ENCODE data around the gene ATG16L1. TPM values are rescaled to one million over a fixed set of nuclear protein-coding genes. Genes with fewer than 3 reads are reported as not detected.

The ATG16L1 gene
- total RNA-seq, 4 donors from 2014 or later, result 46.4 to 125 (median 58.4) TPM

DNA sequence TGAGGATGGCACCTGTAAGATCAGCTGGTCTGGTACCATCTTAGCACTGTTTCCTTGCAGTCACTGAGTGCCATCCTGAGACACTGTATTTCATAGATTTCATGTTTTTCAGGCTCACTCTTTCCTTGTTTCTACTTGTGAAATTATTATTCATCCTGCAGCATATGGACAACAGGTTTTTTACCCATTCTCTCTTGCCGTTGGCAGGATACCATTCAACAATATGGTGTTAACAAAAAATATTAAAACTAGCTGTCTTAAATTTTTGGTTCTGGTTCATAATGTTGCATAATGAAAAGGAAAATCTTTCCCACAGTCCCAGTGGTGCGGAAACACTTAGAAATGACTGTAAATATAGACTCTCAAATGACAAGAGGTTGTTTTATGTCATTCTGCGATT, 23.1 kb upstream of the ATG16L1 start:
- Histone ChIP-seq H3K9me3 (no peaks in the 10 kb centered on the region), H3K27me3 (no peaks in the 10 kb centered on the region), H3K27ac (no peak overlapping the region), H3K4me3 (no peak overlapping the region), H3K36me3 (no peaks in the 10 kb centered on the region), H3K4me1 (no peaks in the 10 kb centered on the region)
- no peak for TF ChIP-seq POLR2A (IDR thresholded peaks at IDR 0.05)
- no peak for DNase-seq

DNA sequence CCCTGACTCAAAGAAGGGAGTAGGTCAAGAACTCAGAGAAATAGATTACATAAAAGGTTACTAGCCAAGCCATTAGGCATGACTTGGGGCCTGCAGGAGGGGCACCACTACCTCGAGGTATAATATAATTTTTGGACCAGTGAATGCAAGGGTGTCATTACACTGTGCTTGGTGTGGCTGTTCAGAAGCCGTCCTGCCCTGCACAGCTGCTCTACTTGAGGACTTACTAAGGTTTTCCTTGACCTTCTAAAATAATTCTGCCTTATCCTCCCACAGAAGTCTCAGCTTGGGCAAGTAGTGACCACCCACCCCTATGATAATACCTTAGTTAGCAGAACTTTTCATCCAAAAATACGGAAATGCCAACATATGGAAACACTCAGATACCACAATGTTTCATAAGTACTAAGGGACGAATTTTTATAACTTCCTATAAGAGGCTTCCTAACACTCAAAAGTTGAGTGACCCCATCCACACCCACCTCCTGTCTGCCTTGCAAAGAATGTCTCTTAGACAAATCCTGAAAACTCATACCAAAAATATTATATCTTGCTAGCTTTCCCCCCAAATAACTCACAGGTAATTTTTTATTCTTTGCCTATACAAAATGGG, 17.7 kb upstream of the ATG16L1 start:
- Histone ChIP-seq H3K9me3 (no peaks in the 10 kb centered on the region), H3K27me3 (no peaks in the 10 kb centered on the region), H3K4me3 (no peak overlapping the region), H3K4me1 (no peaks in the 10 kb centered on the region), H3K27ac (no peak overlapping the region), H3K36me3 (no peaks in the 10 kb centered on the region)
- no peak for TF ChIP-seq POLR2A (IDR thresholded peaks at IDR 0.05)
- TF ChIP-seq, protein P1, sequence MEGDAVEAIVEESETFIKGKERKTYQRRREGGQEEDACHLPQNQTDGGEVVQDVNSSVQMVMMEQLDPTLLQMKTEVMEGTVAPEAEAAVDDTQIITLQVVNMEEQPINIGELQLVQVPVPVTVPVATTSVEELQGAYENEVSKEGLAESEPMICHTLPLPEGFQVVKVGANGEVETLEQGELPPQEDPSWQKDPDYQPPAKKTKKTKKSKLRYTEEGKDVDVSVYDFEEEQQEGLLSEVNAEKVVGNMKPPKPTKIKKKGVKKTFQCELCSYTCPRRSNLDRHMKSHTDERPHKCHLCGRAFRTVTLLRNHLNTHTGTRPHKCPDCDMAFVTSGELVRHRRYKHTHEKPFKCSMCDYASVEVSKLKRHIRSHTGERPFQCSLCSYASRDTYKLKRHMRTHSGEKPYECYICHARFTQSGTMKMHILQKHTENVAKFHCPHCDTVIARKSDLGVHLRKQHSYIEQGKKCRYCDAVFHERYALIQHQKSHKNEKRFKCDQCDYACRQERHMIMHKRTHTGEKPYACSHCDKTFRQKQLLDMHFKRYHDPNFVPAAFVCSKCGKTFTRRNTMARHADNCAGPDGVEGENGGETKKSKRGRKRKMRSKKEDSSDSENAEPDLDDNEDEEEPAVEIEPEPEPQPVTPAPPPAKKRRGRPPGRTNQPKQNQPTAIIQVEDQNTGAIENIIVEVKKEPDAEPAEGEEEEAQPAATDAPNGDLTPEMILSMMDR (IDR thresholded peaks at IDR 0.05), result no peak
- DNase-seq, result no peak

DNA sequence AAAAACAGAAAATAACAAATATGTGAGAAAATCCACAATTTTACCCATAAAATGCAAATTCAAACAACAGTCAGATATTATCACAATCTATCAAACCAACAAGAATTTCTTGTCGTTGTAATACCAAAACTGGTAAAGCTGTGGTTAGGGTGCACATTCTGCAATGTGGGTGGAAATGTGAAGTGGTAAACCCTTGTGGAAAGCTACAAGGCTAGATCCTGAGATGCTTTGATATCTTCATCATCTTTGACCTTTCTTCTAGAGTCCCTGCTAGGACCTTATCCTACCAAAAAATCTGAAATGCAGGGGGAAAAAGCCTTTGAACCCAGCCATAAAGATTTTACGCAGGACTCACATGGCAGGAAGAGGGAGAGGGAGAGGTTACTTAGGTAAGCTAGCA, 17.2 kb upstream of the ATG16L1 start:
- H3K36me3 ChIP-seq, result no peaks in the 10 kb centered on the region
- no peak for DNase-seq
- no peaks in the 10 kb centered on the region for H3K4me1 ChIP-seq
- H3K4me3 ChIP-seq, result no peak overlapping the region
- TF ChIP-seq POLR2A (IDR thresholded peaks at IDR 0.05), result no peak
- TF ChIP-seq, protein P1 (IDR thresholded peaks at IDR 0.05), result no peak
- no peak overlapping the region for H3K27ac ChIP-seq
- H3K9me3 ChIP-seq, result no peaks in the 10 kb centered on the region
- no peaks in the 10 kb centered on the region for H3K27me3 ChIP-seq

DNA sequence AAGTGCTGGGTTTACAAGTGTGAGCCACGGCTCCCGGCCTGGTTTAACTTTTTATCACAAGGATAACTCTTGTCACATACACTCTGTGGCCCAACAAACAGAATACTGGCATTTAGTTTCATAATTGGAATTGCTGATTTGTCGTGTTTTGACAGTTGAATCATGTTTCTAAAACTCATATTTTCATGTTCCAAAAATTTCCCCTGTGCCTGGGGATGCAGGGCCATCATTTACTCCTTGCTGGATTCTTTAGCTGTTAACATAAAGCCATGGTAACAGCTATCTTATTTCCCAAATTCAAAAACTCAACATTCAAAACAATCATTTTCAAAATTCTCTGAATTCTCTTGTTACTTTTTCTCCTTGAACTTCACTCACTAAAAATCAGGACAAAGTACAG, 16.5 kb upstream of the ATG16L1 start:
- TF ChIP-seq POLR2A (IDR thresholded peaks at IDR 0.05), result no peak
- TF ChIP-seq, protein P1 (IDR thresholded peaks at IDR 0.05), result no peak
- no peak for DNase-seq
- Histone ChIP-seq H3K4me1 (no peaks in the 10 kb centered on the region), H3K27ac (no peak overlapping the region), H3K27me3 (no peaks in the 10 kb centered on the region), H3K4me3 (no peak overlapping the region), H3K36me3 (no peaks in the 10 kb centered on the region), H3K9me3 (no peaks in the 10 kb centered on the region)

DNA sequence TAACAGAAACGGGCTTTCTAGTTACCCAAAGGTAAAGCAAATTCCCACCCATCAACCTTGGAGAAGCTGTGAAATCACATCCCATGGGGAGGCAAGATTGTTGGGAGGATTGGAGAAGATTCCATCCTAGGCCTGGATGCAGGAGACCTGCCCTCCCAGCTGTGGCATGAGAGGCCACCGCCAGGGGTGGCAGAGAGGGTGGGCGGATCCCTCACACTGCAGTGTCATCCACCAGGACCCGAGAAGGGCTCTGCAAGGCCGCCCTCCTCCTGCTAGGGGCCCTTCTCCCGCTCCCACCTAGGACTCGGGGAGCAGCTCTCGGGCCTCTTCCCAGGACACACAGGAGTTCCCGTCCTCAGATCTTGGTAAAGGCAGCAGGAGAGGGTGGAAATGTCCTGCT, 15.5 kb upstream of the ATG16L1 start:
- H3K27ac ChIP-seq, result no peak overlapping the region
- no peaks in the 10 kb centered on the region for H3K36me3 ChIP-seq
- H3K9me3 ChIP-seq, result no peaks in the 10 kb centered on the region
- TF ChIP-seq, protein P1 (IDR thresholded peaks at IDR 0.05), result no peak
- TF ChIP-seq POLR2A (IDR thresholded peaks at IDR 0.05), result no peak
- no peaks in the 10 kb centered on the region for H3K27me3 ChIP-seq
- no peak for DNase-seq
- H3K4me1 ChIP-seq, result peaks cover 0 to 4% (median 2%) of the 10 kb centered on the region in 4 donors
- H3K4me3 ChIP-seq, result no peak overlapping the region

DNA sequence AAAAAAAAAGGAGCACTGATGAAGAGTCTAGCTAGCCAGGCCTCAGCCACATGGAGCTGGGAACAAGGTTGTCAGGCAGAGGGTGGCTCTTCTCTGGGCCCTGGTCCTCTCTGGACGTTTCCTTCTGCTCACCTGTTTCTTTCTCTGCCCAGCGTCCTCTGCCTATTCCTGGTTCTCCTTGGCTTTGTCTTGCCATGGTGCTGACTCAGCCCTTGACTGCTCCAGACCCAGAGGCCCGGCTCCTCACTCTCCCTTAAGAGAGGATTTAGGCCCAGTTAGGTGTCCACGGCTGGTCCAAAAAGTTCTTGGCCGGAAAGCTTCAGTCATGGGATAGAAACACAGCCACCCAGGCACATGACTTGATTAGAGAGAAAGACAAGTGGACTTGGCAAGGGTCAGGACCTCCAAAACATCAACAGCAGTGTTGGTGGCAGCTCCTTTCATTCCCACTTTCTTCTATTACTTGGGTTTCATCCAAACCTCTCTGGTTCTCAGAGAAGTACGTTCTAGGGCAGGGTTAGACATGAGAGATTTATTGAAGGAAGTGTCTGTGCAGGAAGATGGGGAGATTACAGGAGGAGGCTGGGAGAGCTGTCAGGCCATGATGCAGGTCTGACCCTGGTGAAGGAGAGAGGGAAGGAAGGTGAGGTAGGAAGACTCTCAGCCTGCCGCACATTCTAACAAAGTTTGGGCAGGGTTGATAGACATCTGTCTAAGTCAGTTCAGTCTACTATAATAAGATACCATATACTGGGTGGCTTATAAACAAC, 14.5 kb upstream of the ATG16L1 start:
- no peaks in the 10 kb centered on the region for H3K27me3 ChIP-seq
- peaks cover 0 to 10% (median 5%) of the 10 kb centered on the region in 4 donors for H3K4me1 ChIP-seq
- H3K36me3 ChIP-seq, result no peaks in the 10 kb centered on the region
- no peak overlapping the region for H3K4me3 ChIP-seq
- no peak overlapping the region for H3K27ac ChIP-seq
- DNase-seq, result no peak
- H3K9me3 ChIP-seq, result no peaks in the 10 kb centered on the region
- TF ChIP-seq, protein P1 (IDR thresholded peaks at IDR 0.05), result no peak
- TF ChIP-seq POLR2A (IDR thresholded peaks at IDR 0.05), result no peak
